GM19240 (cell line): ENCODE results near the gene SLC25A28.
A peak's percentile ranks its signal among the peaks of the same experiment; 100 is the strongest.

ENCODE experiments used
- DNase-seq: peaks from one replicate; pipeline ENCODE4 v3.0.0; 2011; ENCODE audit warnings: low spot score; ENCODE audit not compliant: insufficient read length

Gene SLC25A28, protein sequence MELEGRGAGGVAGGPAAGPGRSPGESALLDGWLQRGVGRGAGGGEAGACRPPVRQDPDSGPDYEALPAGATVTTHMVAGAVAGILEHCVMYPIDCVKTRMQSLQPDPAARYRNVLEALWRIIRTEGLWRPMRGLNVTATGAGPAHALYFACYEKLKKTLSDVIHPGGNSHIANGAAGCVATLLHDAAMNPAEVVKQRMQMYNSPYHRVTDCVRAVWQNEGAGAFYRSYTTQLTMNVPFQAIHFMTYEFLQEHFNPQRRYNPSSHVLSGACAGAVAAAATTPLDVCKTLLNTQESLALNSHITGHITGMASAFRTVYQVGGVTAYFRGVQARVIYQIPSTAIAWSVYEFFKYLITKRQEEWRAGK

DNA sequence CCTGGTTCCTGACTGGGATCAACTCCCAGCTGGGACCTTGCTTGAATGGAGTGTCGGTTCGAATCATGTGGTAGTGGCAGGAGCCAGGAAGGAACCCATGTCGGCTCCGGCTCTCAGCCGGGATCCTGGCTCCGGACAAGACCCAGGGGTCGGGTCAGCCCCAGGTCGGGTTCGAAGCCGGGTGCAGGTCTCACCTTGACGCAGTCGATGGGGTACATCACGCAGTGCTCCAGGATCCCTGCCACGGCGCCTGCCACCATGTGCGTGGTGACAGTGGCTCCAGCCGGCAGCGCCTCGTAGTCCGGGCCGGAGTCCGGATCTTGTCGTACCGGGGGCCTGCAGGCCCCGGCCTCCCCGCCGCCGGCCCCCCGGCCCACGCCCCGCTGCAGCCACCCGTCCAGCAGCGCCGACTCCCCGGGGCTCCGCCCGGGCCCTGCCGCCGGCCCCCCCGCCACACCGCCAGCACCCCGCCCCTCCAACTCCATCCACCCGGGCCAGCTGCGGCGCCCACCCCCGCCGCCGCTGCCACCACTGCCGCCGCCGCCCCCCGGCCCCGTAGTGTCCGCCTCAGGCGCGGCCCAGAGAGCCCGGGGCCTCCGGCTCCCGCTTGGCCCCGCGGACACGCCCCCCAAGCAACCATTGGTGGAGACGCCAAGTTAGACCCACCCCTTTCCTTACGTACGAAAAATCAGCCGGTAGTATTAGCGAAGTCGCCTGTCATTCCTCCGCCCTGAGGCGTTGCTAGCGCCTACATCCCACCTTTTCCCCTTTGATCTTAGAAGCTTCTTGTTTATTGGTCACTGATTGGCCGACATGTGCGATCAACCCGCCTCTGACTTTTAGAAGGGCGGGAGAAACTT, at the start of gene SLC25A28:
SLC25A28 (minus strand) TSS at position 589 of the 860 bp plus-strand sequence; CDS start at position 485, 104 bp downstream.
- DNase-seq: peak; percentile 78

GRCh38 chr10:99667108-99667751, 47.0 kb upstream of the SLC25A28 start:
- no peak for DNase-seq

GRCh38 chr10:99665304-99665703, 45.1 kb upstream of the SLC25A28 start:
- DNase-seq: no peak

DNA sequence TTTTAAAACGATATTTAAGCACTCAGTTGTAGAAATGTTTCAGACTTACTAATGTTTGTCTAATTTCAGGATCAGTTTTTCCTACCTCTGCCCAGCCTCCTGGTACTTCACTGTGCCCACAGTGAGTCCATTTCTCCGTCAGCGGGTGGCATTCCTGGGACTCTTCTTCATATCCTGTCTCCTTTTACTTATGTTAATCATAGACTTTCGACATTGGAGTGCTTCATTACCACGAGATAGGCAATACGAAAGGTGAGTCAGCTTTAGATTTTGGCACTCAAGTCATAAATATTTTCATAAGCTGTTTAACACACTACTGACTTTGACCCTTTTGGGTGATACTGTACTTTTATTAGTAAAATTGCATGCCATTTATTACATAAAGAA, 41.1 kb upstream of the SLC25A28 start:
- no peak for DNase-seq

- no peak for DNase-seq
These were observed 40.6 kb upstream of the SLC25A28 start for GRCh38 chr10:99660662-99661376.

DNA sequence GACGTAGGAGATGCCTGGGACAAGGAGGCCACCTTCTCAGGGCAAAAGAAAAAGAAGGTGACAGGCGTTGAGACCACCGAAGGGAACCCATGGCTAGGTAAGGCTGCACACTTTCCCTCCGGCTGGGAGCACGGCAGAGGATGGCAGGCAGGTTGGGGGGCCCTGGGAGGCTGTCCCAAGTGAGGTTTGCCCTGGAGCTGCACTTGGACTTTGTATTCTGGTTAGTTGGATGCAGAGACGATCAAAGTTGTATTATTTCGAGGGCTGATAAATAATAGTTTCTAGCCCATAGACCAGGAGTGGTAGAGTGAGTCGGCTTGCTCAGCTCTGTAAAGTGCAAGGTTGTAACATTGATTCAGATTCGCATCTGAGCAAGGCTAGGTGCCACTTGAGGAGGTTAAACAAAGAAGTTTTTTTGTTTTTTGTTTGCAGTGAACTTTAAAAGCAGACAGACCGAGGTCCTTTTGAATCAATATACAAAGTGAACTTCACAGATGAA, 39.7 kb upstream of the SLC25A28 start:
- DNase-seq: no peak

GRCh38 chr10:99659031-99659867, 39.0 kb upstream of the SLC25A28 start, which contains the start of gene ENTPD7:
TSS of gene ENTPD7 (plus strand) at chr10:99659509. CDS start at chr10:99659957, 448 bp downstream.
- DNase-seq: peak; percentile 96

DNA sequence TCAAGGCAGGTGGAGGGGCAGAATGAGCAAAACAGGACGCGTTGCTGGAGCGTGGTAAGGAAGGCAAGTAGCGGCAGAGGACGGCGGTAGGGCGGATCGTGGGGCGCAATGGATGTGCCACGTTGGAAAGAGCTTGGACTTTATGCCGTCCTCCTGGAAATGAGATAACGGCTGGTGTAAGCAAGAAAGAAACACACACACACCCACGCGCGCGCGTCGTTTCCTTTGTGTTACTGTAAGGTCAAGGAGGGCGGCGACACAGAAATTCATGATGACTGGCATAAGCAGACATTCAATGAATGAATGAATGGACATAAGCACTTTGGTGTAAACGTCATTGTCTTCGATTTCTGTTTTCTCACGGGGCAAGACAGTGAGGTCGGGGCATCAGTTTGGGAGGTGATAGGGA, 38.4 kb upstream of the SLC25A28 start:
- no peak for DNase-seq

DNA sequence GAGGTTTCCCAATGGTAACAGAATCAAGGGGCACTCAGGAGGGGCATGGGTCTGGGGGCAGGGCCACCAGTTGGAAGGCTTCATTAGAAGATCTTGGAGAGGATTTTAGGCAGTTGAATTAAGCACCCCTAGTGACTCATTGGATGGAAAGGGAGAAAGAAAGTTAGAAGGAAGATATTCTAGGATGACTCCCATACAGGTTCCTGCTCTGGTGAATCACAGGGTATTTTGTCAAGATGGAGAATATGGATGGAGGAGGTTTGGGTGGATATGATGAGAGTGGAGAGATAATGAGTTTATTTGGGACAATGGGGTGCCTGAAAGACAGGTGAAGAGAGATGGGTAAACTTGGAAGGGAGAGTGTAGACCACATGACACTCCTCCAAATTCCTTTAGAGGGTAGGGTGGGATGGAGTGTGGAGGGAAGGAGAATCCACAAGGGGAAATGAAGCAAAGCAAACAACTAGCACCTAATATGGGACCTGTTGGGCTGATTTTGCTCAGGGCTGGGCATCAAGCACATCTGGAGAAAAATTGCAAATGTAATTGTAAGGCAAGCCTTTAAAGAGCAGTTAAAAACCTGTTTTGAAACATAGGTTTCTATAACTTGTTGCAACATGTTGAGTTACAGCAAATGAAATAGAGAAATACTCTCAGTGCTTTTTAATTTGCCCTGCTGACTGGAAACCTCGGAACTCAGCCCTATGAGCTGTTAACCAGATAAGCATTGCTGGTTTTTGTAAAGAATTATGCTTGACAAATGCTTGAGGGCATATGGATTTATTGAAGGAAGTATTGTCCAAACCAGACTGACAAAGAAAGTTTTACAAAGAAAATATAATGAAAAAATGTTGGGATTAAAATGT, 36.2 kb upstream of the SLC25A28 start:
- no peak for DNase-seq

- DNase-seq: no peak
These were observed 34.3 kb upstream of the SLC25A28 start for GRCh38 chr10:99654390-99655175.

DNA sequence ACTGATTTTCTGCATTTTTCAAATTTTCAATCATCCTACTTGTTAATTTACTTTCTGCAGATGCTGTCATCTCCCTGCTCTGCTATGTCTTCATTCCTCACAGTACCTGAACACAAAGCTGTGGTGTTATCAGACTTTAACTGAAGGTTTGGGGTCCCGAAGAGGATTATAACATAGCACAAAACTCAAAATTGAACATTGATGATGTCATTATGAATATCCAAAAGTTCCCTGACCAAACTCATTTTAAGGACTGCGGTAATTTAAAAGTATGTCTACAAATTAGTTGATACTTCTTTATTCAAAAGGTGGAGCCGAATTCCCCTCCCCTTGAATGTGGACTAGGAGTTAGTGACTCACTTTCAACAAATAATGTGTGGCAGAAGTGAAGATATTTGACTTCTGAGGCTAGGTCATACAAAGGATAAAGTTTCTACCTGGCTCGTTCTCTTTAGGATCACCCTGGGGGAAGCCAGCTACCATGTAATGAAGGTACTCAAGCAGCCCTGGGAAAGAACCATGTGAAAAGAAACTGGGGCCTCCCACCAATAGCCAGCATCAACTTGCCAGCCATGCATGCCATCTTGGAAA, 32.7 kb upstream of the SLC25A28 start:
- no peak for DNase-seq

- no peak for DNase-seq
These were observed 28.5 kb upstream of the SLC25A28 start for GRCh38 chr10:99648717-99649116.

GRCh38 chr10:99647601-99648151, 27.4 kb upstream of the SLC25A28 start:
- no peak for DNase-seq

- no peak for DNase-seq
These were observed 13.6 kb upstream of the SLC25A28 start for GRCh38 chr10:99633832-99634231.

DNA sequence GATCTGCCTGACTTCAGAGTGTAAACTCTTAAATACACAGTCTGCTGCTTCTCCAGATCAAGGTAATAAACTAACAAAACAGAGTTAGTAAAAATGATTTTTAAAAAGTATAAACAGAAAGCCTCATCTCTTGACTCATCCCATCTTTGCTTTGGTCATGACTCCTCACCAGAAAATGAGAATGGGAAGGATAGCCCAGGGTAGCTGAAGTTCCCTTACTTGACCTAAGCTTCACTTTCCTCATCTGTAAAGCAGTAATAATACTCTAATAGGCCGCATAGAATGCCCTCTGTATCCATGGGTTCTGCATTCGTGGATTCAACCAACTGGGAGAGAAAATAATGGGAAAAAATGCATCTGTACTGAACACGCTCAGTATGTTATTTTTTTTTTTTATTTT, 11.3 kb upstream of the SLC25A28 start:
- DNase-seq: no peak

GRCh38 chr10:99630991-99631390, 10.8 kb upstream of the SLC25A28 start:
- DNase-seq: no peak

DNA sequence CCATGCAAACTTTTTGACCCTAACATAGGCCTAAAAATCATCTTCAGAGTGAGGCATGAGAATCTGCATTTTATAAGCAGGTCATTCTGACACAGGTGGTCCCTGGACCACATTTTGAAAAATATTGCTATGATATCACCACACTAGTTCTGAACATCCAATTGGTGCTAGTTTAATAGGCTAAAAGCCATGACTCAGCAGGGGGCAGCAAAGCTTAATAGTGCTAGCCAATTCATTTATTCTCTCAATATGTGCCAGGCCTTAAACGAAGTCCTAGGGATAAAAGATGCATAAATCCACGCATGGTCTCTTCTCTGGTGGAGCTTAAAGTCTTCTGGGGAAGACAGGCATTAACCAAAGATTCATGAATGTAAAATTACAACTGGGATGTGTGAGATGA, 10.2 kb upstream of the SLC25A28 start:
- DNase-seq: no peak

DNA sequence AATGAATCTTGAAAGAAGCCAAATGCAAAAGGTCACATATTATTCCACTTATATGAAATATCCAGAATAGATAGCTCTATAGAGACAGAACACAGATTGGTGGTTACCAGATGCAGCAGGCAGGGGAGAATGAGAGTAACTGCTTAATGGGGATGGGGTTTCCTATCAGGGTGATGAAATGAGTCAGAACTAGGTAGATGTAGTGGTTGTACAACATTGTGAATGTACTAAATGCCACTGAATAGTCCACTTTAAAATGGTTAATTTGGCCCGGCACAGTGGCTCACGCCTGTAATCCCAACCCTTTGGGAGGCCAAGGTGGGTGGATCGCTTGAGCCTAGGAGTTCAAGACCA, 9.4 kb upstream of the SLC25A28 start:
- no peak for DNase-seq
